HL-60 (cell line): ENCODE measurements around the gene PALLD.

Source experiments
- DNase-seq, 2 experiments: peaks; one replicate each; pipeline ENCODE4 v3.0.0-alpha.2; 2010 to 2020; ENCODE audit warnings: low read depth in 1 of 2, low spot score in 1 of 2
- H3K27ac ChIP-seq: fragments of 250-450 bp; sonication (Bioruptor Pico); replicated peaks from 2 replicates; pipeline ENCODE4 v1.5.1; 2020; ENCODE audit warnings: mild to moderate bottlenecking, moderate library complexity
- H3K27me3 ChIP-seq: fragments of 250-450 bp; sonication (Bioruptor Pico); 2 replicates; pipeline ENCODE4 v1.5.1; 2021; ENCODE audit warnings: mild to moderate bottlenecking, moderate library complexity; ENCODE audit not compliant: insufficient read depth, poor library complexity, severe bottlenecking
- H3K4me3 ChIP-seq: replicated peaks from 2 replicates; pipeline ENCODE4 v1.5.1; 2011; ENCODE audit warnings: mild to moderate bottlenecking, control low read depth, low read length; ENCODE audit not compliant: insufficient read depth
- CTCF ChIP-seq: IDR thresholded peaks from one replicate; pipeline ENCODE4 v1.5.1; 2011; ENCODE audit warnings: low read length, control low read depth, inconsistent platforms; ENCODE audit not compliant: insufficient read depth
- GABPA ChIP-seq: IDR thresholded peaks from 2 replicates; pipeline ENCODE4 v1.6.1; 2012; ENCODE audit warnings: low read depth
- POLR2AphosphoS5 ChIP-seq: IDR thresholded peaks from 2 replicates; pipeline ENCODE4 v1.6.1; 2012; ENCODE audit warnings: low read depth
- REST ChIP-seq: IDR thresholded peaks from 2 replicates; pipeline ENCODE4 v1.6.1; 2012; ENCODE audit warnings: low read depth; ENCODE audit not compliant: insufficient replicate concordance
- SPI1 ChIP-seq: IDR thresholded peaks from 2 replicates; pipeline ENCODE4 v1.6.1; 2012; ENCODE audit warnings: low read depth, mild to moderate bottlenecking, borderline replicate concordance

Gene PALLD

GRCh38 chr4:168885400-168885799, 388.5 kb downstream of the PALLD start:
- no peak overlapping the region for H3K4me3 ChIP-seq
- DNase-seq = no peak
- H3K27me3 ChIP-seq = no peaks in the 10 kb centered on the region
- TF ChIP-seq CTCF = no peak
- no peak for TF ChIP-seq REST
- TF ChIP-seq SPI1 = no peak
- TF ChIP-seq GABPA = no peak
- no peak for TF ChIP-seq POLR2AphosphoS5
- no peak overlapping the region for H3K27ac ChIP-seq

DNA sequence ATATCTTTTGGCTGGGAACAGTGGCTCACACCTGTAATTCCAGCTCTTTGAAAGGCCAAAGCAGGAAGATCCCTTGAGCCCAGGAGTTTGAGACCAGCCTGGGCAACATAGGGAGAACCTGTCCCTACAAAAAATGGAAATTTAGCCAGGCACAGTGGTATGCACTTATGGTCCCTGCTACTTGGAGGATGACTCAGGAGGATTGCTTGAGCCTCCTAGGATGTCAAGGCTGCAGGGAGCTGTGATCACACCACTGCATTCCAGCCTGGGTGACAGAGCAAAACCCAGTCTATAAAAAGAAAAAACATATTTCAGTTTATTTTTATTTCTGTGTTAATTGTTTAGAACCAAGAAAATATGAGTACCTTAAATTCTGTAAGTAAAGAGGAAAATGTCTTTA, 389.5 kb downstream of the PALLD start:
- DNase-seq = no peak
- Histone ChIP-seq H3K27me3 (no peaks in the 10 kb centered on the region), H3K4me3 (no peak overlapping the region), H3K27ac (no peak overlapping the region)
- TF ChIP-seq REST (no peak), GABPA (no peak), SPI1 (no peak), CTCF (no peak), POLR2AphosphoS5 (no peak)

DNA sequence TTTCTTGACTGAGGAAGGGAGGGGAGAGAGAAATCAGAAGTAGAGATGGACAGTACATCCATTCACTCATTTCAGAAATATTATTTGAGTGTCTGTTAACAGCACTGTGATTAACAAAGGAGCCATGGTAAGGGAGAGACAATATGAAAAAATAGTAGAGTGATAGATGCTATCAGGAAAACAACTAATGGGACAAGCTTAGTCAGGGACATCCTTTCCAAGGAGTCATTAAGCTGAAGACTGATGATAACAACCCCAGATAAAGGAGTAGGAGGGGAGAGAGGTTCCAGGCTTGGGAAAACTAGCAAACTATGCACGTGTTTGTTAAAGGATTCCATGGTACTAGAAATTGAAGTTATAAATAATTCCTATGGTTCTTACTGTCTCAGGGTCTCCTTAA, 391.0 kb downstream of the PALLD start:
- no peak overlapping the region for H3K4me3 ChIP-seq
- DNase-seq = no peak
- TF ChIP-seq GABPA (no peak), REST (no peak), POLR2AphosphoS5 (no peak), CTCF (no peak), SPI1 (no peak)

More for the DNA sequence above, 391.0 kb downstream of the PALLD start:
- no peaks in the 10 kb centered on the region for H3K27me3 ChIP-seq
- no peak overlapping the region for H3K27ac ChIP-seq
